Inflammatory macrophage treated with lipopolysaccharide for 4 hours (primary cell): Measurements from ENCODE around the gene GNG10.
"Not testable (repeated sequence)": the region's sequence is repeated elsewhere in the genome, so short reads cannot be mapped to it uniquely, and the experiment has no call there.

ENCODE experiments used
- DNase-seq: peaks from one replicate; pipeline ENCODE4 v3.0.0-alpha.2; 2020

The GNG10 gene

GRCh38 chr9:111661150-111661801 is at the start of gene GNG10:
Gene GNG10, plus strand, starts transcription at chr9:111661605. Its CDS starts 30 bp downstream, at chr9:111661635.
- peak; percentile 72 for DNase-seq

DNA sequence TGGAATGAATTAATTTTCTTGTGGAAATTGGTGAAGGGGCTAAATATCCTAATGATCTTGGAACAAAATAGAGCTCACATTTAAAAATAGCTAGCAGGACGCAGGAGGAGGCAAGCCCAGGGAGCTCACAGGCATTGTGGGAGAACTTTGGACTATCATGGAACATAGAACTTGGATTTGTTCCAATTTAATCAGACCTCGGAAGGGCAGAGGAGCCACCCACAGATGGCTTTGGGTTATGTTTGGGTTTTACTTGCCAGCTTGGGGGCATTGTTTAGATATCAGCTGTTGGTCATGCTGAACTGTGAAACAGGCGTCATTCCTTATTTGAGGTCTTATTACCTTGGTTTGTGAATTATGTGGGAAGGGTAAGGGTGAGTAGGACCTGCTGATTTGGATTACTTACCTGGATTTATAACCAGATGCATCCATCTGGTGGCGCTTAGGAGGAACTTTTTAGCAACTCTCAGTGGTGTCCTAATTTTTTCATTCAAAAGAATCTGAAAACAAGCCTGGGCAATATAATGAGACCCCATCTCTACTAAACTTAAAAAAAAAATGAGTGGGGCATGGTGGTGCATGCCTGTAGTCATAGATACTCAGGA is 47.9 kb upstream of the GNG10 start:
- no peak for DNase-seq

GRCh38 chr9:111615928-111616327 is 45.5 kb upstream of the GNG10 start:
- DNase-seq, result no peak

DNA sequence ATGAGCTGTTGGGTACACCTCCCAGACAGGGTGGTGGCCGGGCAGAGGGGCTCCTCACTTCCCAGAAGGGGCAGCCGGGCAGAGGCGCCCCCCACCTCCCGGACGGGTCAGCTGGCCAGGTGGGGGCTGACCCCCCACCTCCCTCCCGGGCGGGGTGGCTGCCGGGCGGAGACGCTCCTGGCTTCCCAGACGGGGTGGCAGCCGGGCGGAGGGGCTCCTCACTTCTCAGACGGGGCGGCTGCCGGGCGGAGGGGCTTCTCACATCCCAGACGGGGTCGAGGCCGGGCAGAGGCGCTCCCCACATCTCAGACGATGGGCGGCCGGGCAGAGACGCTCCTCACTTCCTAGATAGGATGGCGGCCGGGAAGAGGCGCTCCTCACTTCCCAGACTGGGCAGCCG is 44.1 kb upstream of the GNG10 start:
- not testable (repeated sequence) for DNase-seq

DNA sequence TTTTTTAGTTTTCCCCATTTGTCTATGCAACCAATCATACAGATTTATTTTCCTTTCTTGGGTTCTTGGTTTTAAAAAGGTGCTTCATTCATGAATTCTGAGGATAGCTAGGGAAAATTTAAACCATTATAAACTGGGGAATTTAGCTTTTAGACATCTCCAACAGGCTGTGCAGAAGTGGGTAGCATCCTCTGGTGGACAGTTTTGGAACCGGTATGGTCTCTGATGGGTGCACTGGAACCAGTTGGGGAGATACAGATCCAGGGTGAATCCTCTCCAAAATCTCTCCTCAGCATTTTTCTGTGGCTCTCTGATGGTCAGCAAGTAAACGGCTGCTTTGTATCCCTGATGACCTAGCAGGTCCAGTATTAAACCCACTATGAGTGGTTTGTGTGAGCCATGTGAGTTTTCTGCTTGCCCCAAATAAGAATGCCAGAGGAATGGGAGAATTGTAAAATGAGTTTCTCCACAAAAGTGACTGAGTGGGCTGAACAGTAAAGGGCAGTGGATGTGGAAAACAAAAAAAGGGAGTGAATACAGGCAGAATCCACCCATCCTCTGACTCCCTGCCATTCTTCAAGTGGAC is 39.4 kb upstream of the GNG10 start:
- DNase-seq, result peak; percentile 30

DNA sequence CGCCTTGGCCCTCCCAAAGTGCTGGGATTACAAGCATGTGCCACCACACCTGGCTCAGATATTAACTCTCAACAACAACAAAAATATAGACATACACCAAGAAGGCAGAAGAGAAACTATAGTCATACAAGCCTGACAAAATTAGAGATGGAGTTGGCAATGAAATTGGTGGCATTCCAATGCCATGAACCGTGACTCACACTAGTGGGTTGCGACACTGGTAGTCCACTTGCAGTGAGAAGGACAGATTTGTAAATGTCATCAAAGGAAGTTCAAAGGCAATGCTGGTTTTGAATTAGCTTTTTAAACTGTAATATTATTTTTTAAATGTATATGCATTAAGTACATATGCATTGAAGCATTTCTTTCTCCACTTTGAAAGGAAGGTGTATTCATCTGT is 38.8 kb upstream of the GNG10 start:
- DNase-seq, result peak; percentile 89

DNA sequence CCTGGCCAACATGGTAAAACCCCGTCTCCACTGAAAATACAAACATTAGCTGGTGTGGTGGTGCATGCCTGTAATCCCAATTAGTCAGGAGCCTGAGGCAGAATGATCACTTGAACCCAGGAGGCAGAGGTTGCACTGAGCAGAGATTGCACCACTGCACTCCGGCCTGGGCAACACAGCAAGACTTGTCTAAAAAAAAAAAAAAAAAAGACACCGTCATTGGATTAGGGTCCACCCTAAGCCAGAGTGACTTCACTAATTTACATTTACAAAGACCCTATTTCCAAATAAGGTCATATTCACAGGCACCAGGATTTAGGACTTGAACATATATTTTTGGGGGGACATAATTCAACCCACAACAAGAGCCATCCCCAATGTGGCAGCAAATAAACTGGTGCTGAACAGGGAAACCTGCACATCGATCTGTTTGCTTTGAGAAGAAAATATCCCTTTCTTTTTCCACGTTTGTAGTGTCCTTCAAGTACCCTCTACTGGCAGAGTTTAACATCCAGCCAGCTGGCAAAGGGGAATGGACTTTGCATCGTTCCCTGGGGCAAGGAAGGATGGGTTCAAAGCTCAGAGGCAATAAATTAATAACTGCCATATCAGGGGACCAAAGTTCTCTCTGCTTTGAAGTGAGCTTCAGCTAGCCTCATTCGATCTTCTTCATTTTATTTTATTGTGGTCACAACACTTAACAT is 34.0 kb upstream of the GNG10 start:
- DNase-seq, result no peak

DNA sequence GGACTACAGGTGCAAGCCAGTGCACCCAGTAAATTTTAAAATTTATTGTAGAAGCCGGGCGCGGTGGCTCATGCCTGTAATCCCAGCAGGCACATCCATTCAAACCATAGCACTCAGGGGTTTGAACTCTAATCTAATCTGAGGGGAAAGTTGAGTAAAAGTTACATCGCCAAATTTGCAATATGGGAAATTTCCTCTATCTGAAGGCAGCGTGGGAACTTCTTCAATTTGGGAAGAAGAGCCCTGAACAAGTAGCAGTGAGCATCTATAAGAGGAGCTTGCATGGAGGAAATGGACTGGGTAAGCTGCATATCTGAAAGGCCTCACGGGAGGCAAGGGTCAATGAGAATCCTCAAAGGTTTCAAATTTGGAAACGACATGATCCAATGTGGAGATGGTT is 33.0 kb upstream of the GNG10 start:
- peak; percentile 74 for DNase-seq

DNA sequence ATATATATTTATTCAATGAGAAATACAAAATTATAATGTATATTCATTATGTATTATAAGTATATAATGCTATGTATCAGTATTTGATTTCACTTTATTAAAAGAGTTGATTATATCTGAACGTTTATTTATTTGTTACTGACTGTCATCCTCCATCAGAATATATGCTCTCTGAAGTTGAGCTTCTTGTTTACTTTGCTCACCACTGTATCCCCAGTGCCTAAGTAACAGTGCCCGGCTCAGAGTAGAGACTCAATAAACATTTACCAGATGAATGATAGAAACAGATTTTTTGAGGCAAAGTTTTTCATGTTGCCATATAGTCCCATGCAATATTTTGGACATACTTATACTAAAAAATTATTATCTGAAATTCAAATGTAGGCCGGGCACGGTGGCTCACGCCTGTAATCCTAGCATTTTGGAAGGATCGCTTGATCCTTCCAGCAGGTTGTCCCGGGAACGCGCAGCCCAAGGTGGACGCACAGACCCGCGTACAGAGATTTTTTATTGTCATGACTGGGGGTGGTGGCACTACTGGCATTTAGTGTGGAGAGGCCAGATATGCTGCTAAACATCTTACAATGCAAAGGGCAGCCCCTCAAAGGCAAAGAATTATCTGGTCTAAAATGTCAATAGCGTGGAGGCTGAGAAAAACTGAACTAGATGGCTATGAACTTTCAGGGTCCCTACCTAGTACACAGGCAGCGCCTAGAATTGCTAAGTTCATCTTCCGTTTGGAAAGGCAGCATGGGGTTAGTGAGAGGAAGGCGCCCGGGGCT is 31.0 kb upstream of the GNG10 start:
- DNase-seq, result no peak

DNA sequence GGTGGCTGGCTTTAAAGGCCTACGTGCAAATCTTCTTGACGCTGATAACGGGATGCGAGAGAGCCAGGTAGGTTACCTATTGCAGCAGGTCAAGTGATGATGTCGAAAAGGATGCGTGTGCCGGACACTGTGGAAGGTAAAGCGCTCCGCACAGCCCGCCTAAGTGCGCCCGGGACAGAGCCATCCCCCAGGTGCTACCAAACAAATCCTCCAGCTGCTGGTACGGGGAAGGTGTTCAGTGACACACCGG is 30.5 kb upstream of the GNG10 start:
- no peak for DNase-seq

GRCh38 chr9:111631214-111631971 is 30.0 kb upstream of the GNG10 start, which contains the start of gene DNAJC25:
Gene DNAJC25, plus strand, starts transcription at chr9:111631334. Its CDS starts 74 bp downstream, at chr9:111631408.
- DNase-seq, result peak; percentile 99

GRCh38 chr9:111632060-111632459 is 29.3 kb upstream of the GNG10 start:
- peak; percentile 63 for DNase-seq

DNA sequence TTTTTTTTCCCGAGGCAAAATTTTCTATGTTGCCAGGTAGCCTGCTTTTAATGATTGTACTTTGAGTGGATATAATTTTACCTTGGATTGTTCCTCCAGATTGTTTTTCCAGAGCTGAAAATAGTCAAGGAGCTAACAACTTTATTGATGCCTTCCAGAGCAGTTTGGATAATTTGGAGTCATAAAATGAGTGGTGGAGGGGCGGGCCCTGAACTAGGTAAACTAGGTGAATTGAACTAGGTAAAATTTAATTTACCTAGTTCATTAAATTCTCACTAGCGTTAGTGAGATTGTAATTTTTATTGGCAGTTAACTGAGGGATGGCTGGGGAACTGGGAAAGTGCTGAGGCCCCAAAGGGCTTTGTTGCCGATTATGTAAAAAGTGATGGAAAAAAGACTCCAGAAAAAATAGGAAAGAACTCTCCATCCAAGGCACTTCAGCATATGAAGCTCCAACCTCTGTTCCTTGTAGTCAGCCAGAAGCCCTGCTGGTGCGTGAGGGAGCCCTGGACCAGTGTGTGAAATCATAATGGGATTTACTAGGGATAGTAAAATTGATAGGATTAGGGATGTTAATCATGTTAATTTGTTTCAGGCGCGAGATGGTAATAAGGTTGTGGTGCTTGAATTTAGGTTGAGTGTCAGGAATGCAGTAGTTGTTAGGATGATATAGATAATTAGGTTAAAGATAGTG is 28.6 kb upstream of the GNG10 start:
- DNase-seq, result no peak

DNA sequence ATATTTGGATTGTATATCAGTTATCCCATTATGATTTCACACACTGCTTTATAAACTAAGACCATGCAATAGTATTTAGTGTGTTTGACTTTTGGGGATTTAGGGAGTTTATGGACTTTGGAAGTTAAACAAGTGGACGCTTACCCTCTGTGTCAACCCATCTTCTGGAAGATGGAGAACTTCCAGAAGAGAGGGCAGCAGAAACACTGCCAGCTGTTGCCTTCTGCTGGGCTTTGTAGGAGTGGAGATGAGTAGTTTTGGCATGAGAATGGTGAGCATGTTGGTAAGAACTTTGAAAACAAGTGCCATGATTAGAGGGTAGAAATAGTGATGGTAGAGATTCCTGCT is 28.0 kb upstream of the GNG10 start:
- no peak for DNase-seq

DNA sequence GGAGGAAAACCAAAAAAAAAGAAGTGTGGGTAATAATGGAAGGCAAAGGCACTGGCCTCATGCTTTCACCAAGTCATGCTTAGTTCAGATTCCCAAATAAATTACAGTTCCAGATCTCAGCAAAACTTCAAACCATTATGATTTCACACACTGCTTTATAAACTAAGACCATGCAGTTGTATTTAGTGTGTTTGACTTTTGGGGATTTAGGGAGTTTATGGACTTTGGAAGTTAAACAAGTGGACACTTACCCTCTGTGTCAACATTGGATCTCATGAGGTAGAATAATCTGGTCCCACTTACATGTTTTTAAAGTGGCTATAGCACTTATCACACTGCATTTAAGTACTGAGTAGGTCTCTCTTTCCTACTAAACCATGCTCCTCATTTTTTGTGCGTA is 26.5 kb upstream of the GNG10 start:
- DNase-seq, result no peak

DNA sequence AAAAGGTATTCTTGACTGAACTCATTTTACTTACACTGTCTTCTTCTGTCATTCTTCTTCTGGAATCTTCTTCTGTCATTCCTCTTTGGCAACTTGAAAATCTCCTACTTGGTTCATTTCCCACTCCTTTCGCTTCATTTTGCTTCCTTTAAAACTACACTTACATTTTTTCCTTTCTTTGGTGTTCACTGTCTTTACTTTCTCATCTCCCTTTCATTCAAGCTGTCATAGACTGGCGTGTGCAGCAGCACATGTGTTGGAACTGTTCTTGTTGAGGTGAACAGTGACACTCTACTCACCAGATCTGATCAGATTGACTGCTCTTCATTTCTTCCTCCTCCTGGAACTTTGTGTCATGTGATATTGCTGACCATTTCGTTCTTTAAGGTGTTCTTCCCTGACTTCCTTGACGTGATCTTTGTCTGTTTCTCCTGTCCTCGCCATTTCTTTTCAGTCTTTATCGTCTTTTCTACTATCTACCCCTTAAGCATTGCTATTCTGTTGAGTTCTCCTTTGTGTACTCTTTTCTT is 23.9 kb upstream of the GNG10 start:
- DNase-seq, result no peak

DNA sequence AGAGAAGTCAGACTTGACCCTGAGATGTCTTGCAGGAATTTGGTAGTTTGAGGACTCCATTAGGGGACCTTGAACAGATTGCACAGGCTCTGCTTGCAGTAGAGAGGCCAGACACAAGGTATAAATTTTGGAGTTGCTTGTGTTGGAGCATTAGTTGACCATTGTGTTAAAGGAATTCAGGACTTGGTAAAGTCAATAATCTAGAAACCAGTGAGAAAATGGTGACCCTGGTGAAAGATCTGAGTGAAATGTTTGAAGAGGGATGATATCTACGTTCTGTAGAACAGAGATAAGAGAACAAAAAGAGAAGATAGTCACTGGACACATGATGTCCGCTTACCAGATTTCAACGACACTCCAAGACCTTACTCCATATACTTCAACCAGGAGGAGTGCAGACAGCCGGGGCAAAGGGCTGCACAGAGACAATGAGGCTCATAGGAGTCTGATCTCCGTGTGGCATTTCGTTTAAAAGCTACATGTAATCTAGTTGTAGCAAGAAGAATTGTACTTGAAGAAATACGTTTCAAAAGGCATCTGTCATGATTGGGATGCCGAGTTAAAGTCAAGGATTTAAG is 17.1 kb upstream of the GNG10 start:
- no peak for DNase-seq

- no peak for DNase-seq
These were observed 15.6 kb upstream of the GNG10 start for GRCh38 chr9:111645806-111646205.

DNA sequence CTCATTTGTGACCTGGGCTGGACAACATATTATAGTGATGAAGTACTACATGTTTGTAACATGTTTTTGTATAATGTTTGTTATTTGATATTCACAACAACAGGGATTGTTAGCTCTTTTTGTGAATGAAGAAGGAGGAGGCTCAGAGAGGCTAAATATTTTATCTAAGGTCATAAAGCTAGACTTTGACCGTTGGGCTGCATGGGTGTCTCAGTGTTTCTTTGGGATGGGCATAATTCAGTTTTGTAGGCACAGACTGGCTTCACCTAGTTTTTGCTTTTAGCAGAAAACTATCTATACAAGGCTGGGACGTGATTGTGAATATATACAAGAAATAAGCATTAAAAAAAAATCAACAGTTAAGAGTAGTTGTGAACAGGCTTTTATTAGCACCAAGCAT is 15.0 kb upstream of the GNG10 start:
- no peak for DNase-seq

DNA sequence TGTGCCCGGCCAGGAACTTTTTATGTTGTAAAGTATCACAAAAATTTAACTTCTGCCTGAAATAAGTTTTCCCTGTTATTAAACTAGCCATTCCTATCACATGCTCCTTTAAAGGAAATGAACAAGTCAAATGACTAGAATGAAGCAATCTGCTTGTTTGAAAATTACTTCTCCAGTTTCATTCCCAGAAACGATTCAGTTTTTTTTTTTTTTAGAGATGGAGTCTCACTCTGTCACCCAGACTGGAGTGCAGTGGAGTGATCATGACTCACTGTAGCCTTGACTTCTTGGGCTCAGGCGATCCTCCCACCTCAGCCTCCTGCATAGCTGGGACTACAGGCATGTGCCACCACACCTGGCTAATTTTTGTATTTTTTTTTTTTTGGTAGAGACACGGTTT is 13.3 kb upstream of the GNG10 start:
- DNase-seq, result peak; percentile 85

DNA sequence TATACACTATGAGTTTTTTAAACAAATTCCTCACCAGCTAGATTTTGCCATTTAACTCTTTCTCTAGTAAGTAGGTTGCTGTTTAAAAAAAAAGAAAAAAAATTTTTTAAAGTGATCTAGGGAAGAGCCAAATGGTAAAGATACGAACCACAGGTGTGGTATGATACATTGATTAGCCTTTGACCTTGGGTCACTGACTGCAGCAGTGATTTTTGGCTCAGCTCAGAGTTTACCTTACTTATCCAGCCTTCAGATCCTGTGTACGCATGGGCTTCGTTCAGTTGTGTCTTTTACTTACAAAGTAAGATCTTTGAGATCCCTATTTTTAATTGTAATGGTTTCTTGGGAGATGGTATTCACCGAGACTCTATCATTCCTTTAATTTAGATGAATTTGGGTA is 12.4 kb upstream of the GNG10 start:
- DNase-seq, result no peak
